Right ventricle myocardium inferior (tissue), 1 donor: Measurements from ENCODE around the gene QPRT. TPM values are rescaled to one million over a fixed set of nuclear protein-coding genes. Genes with fewer than 3 reads are reported as not detected.
"Not testable (repeated sequence)": the region's sequence is repeated elsewhere in the genome, so short reads cannot be mapped to it uniquely, and the experiment has no call there.

Experiments used
- ATAC-seq: fragments of 200-7000 bp; cut with Tn5 transposase; one replicate; pipeline ENCODE4 v1.9.1; 2020; ENCODE audit warnings: mild to moderate bottlenecking, moderate library complexity
- DNase-seq: peaks from one replicate; pipeline ENCODE4 v3.0.0; 2021; ENCODE audit errors: missing footprints
- intact Hi-C: fragments of 100-400 bp; cut with DNase I; formaldehyde crosslinking; loops from one replicate; pipeline ENCODE4 v1.11.0; 2022
- total RNA-seq: library from RNA; stranded (reverse); fragmentation: NEBNext Ultra II Directional; extraction: Animal tissue kit (Norgen Biotek cat#: 25700); gene quantifications from one replicate; pipeline ENCODE4 v1.2.1, GENCODE V29; 2021
- donor health status: DM: no; HTN: yes; CAD: no; lungs with severe emphysema.

QPRT gene
- total RNA-seq, 1 donor from 2014 or later: 29.2 TPM

- ATAC-seq (no peak), DNase-seq (no peak)
Observed at GRCh38 chr16:29686740-29687332, 7.9 kb downstream of the QPRT start.

DNA sequence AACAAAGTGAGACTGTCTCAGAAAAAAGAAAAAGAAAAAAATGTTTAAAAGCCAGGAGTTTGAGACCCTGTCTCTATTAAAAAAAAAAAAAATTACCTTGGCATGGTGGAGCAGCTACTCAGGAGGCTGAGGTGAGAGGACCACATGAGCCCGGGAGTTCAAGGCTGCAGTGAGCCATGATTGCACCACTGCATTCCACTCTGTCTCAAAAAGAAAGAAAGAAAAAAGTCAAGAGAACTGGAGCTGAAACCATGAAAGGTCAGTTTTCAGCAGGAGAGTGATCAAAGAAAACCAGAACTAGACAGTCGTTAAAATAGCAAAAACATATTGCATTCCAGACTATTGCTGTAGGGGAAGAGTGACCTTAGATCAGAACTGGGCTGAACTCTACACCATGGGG, 8.8 kb downstream of the QPRT start:
- ATAC-seq (no peak), DNase-seq (no peak)
- intact Hi-C loops: no loop called here

More at GRCh38 chr16:29686740-29687332, 7.9 kb downstream of the QPRT start:
- intact Hi-C loops: no loop called here

GRCh38 chr16:29688172-29688571, 9.2 kb downstream of the QPRT start:
- no peak for ATAC-seq
- intact Hi-C loops: no loop called here
- no peak for DNase-seq

GRCh38 chr16:29689490-29690351, 10.7 kb downstream of the QPRT start:
- intact Hi-C loops, DNase-seq, ATAC-seq: not testable (repeated sequence)

DNA sequence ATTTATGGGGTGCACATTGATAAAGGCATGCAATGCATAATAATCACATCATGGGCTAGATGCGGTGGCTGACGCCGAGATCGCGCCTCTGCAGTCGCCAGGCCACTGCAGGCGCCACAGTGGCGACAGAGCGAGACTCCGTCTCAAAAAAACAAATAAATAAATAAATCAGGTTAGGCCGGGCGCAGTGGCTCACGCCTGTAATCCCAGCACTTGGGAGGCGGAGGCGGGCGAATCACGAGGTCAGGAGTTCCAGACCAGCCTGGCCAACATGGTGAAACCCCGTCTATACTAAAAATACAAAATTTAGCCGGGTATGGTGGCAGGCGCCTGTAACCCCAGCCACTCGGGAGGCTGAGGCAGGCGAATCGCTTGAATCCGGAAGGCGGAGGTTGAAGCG, 13.6 kb downstream of the QPRT start:
- ATAC-seq, intact Hi-C loops, DNase-seq: not testable (repeated sequence)

- no peak for ATAC-seq
- intact Hi-C loops: no loop called here
Observed at GRCh38 chr16:29694384-29695195, 15.6 kb downstream of the QPRT start.

DNA sequence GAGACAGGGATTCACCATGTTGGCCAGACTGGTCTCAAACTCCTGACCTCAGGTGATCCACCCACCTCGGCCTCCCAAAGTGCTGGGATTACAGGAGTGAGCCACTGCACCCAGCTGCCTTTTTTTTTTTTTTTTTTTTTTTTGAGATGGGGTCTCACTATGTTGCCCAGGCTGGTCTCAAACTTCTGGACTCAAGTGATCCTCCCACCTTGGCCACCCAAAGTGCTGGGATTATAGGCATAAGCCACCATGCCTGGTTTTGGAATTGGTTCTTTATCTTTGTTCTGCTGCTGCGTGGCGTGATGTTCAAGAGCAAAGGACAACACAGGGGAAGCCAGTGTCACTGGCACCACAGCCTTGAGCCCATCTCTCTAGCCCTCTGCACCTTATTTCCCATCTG, 16.7 kb downstream of the QPRT start:
- intact Hi-C loops: not testable (repeated sequence)

More at GRCh38 chr16:29694384-29695195, 15.6 kb downstream of the QPRT start:
- no peak for DNase-seq

DNA sequence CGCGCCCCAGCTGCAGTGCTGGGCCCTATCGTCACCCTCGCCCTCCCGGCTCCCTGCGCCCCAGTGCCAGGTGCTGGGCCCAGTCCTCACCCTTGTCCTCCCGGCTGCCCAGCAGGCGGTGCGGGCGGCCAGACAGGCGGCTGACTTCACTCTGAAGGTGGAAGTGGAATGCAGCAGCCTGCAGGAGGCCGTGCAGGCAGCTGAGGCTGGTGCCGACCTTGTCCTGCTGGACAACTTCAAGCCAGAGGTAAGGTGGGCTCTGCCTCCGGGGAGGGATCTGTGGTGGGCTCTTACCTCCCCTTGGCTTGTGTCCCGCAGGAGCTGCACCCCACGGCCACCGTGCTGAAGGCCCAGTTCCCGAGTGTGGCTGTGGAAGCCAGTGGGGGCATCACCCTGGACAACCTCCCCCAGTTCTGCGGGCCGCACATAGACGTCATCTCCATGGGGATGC, 17.9 kb downstream of the QPRT start:
- intact Hi-C loops: no loop called here
- DNase-seq: no peak
- ATAC-seq: no peak

More for the DNA sequence above, 16.7 kb downstream of the QPRT start:
- not testable (repeated sequence) for ATAC-seq, DNase-seq

DNA sequence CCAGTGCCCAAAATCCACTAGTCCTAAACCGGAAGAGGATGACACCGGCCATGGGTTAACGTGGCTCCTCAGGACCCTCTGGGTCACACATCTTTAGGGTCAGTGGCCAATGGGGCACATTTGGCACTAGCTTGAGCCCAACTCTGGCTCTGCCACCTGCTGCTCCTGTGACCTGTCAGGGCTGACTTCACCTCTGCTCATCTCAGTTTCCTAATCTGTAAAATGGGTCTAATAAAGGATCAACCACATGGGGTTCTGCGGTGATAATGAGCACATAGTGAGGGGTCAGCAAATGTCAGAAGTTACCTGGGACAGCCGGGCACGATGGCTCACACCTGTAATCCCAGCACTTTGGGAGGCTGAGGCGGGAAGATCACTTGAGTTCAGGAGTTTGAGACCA, 18.4 kb downstream of the QPRT start:
- intact Hi-C loops: no loop called here
- DNase-seq (no peak), ATAC-seq (no peak)

DNA sequence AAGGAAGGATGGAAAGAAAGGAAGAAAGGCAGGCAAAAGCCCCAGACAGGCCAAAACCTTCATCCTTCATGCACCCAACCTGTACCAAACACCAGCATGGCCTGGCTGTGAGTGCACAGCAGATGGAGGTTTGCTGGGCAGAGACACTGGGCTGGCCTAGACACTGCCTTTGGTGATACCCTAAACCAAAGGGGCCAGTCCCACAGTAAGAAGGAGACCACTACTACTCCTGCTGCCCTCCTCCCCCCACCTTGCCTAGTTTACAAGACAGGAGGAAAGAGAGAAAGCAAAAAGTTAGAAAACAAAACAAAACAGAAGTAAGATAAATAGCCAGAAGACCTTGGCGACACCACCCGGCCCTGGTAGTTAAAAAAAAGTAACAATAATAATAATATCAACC, 19.1 kb downstream of the QPRT start:
- DNase-seq (no peak), ATAC-seq (no peak)
- intact Hi-C loops: no loop called here

- no peak for ATAC-seq
- intact Hi-C loops: no loop called here
- no peak for DNase-seq
Observed at GRCh38 chr16:29698484-29699323, 19.7 kb downstream of the QPRT start.

DNA sequence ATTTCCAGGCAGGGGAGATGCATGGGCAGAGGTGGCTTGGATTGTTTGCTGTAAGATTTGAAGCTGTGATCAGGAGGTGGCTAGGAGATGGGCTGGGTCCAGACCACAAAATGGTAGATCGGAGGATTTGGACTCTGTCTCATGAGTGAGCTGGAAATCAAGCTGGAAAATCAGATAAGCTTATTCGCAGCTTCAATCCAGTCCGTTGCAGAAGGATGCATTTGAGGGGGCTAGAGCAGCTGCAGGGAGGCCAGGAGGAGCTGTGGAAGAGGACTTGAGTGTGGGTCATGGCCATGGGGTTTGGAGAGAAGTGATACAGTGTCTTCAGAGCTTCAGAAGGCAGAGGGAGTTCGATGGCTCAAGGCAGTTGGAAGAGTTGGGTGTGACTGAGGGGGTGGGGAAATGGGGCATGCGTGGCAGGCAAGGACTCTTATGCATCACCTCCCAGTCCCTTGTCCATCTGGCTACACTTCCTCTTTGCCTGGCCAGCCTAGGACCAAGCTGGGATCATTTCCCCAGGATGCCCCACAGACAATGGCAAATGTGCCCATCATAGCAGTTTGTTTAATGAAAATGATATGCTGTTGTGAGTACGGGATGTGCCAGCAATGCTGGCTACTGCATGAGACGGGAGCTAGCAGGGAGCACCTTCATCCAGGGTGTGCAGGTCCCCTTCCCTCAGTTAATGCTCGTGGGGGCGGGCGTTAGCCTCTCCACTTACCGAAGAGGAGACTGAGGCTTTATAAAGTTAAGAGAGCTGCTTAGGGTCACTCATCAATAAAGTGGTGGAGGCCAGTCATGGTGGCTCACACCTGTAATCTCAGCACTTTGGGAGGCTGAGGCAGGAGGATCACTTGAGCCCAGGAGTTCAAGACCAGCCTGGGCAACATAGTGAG, 20.6 kb downstream of the QPRT start:
- ATAC-seq (no peak), DNase-seq (no peak)
- intact Hi-C loops: loop anchor here (2.0 kb wide), 1 partner anchor 321 kb away; no protein-coding TSS in a partner anchor

DNA sequence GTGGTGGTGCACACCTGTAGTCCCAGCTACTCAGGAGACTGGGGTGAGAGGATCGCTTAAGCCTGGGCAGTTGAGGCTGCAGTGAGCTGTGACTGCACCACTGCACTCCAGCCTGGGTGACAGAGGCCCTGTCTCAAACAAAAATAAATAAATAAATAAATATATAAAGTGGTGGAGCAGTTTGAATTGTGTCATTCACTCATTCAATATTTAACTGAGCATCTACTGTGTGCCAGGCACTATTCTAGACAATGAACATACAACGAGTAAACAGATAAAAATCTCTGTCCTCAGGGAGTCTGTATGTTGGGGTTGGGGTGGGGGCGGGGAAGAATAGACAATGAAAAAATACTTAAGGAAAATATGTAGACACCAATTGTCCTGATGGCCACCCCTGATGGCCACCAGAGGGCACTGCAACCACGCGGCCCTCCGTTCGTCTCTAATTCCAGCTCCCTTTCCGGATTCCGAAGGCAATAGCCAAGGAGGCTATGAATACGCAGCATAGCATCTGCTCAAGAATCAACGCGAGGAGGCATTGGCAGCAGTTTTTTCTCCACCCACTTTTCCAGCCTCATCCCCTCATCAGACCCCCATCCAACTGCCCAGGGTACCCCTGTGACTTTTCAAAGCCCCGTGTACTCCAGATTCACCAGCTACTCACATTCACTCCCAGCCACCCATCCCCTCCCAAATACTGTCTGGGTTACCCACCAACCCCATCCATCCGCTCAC, 21.4 kb downstream of the QPRT start:
- DNase-seq (peak; percentile 82), ATAC-seq (peak; percentile 76)
- intact Hi-C loops: loop anchor here (2.0 kb wide), 1 partner anchor 320 kb away; no protein-coding TSS in a partner anchor

GRCh38 chr16:29701214-29701555, 22.2 kb downstream of the QPRT start:
- no peak for ATAC-seq
- intact Hi-C loops: loop anchor here (2.0 kb wide), 1 partner anchor 320 kb away; no protein-coding TSS in a partner anchor
- DNase-seq: no peak

DNA sequence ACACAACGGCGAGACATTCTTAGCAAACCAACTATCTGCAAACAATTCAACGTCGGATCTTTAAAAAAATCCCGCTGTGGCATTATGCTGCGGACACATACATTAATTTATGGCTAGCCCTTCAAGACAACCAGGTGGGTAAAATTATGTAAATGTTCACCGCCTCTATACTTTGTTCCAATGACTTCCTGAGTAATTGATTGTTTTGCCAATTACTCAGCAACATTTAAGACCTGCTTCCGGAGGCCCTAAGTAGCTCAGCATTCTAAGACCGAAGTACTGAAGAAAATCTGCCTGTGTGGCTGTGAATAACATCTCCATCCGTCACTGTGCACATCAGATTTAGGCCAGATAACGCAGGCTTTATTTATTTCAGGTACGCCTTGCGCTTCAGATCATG, 23.3 kb downstream of the QPRT start:
- intact Hi-C loops: no loop called here

DNA sequence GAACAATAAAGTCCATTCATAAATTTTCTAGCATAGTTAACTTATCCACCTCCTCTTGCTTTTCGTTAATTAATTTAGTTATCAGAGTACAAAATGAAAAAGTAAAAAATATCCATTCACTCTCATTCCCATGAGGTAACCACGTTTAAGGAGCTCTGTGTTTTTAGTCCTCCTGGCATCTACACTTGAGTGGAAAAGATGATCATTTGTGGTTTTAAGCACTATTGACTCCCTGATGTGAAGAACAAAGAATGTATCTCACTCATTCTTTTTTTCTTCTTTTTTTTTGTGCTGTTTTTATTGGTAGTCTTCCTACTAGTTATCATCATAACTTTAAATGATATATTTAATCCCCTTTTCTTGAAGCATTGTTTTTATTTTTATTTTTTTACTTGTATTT, 26.1 kb downstream of the QPRT start:
- intact Hi-C loops: no loop called here
- no peak for DNase-seq
- ATAC-seq: no peak

More for the DNA sequence above, 23.3 kb downstream of the QPRT start:
- DNase-seq: no peak
- ATAC-seq: no peak

- intact Hi-C loops, ATAC-seq, DNase-seq: not testable (repeated sequence)
Observed at GRCh38 chr16:29707160-29707559, 28.2 kb downstream of the QPRT start.
